ENCODE results near the gene ACTR10.

Gene ACTR10

DNA sequence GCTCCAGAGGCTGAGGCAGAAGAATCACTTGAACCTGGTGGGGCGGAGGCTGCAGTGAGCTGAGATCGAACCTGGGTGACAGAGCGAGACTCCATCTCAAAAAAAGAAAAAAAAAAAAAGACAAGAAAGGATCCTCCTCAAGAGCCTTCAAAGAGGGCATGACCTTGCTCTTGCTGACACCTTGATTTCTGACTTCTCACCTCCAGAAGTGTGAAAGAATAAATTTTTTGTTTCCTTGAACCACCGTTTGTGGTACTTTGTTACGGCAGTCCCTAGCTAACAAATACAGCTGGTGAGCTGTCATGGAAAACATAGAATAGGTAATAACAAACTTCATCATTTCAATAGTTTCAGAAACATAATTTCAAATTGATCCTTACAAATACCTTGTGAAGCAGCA, 1.9 kb upstream of the ACTR10 start:
- Histone ChIP-seq H2AK5ac (ENCODE audit: low read length, severe bottlenecking) (no peak overlapping the region), H3K9me3 (ENCODE audit: control insufficient read depth, low read length) (no peaks in the 10 kb centered on the region), H2BK5ac (ENCODE audit: low read depth, low read length, poor library complexity, severe bottlenecking) (no peak overlapping the region), H2BK12ac (ENCODE audit: low read length in 2 of 2) (no peak overlapping the region), H3K9ac (ENCODE audit: low read length) (no peak overlapping the region), H2AFZ (ENCODE audit: low read depth, low read length) (no peak overlapping the region), H2BK120ac (ENCODE audit: low read depth, low read length) (no peak overlapping the region), H3K4ac (ENCODE audit: low read depth in 1 of 2, low read length in 2 of 2) (no peak overlapping the region), H3K23ac (ENCODE audit: low read length in 2 of 2) (no peak overlapping the region), H3K4me2 (ENCODE audit: low read length, poor library complexity, severe bottlenecking) (no peak overlapping the region), H2BK15ac (ENCODE audit: low read depth, poor library complexity, severe bottlenecking) (no peak overlapping the region), H3K27me3 (ENCODE audit: control insufficient read depth in 1 of 2, insufficient read depth in 1 of 2, low read length in 2 of 2) (peaks cover 0 to under 1% of the 10 kb centered on the region in 2 experiments), H3K79me1 (replicated peaks; ENCODE audit: low read length, poor library complexity, severe bottlenecking) (no peaks in the 10 kb centered on the region), H3K36me3 (ENCODE audit: control insufficient read depth in 1 of 2, insufficient read depth in 2 of 2, low read depth in 1 of 2, low read length in 2 of 2) (peaks cover 0 to 4% of the 10 kb centered on the region in 2 experiments), H3K14ac (ENCODE audit: low read length in 2 of 2) (no peak overlapping the region), H4K8ac (ENCODE audit: low read length) (no peak overlapping the region), H4K91ac (ENCODE audit: low read length) (no peak overlapping the region), H3K4me3 (ENCODE audit: insufficient read depth in 1 of 2, low read depth in 1 of 2, low read length in 2 of 2) (no peak overlapping the region), H3K27ac (ENCODE audit: low read length, poor library complexity, severe bottlenecking) (no peak overlapping the region), H3K4me1 (ENCODE audit: control insufficient read depth, insufficient read depth, low read depth, low read length) (peaks cover 3% of the 10 kb centered on the region), H3K18ac (ENCODE audit: low read depth in 1 of 2, low read length in 2 of 2) (no peak overlapping the region)
- no peak for DNase-seq
- WGBS = 93% methylated on average over 3 of the region's 5 CpGs

DNA sequence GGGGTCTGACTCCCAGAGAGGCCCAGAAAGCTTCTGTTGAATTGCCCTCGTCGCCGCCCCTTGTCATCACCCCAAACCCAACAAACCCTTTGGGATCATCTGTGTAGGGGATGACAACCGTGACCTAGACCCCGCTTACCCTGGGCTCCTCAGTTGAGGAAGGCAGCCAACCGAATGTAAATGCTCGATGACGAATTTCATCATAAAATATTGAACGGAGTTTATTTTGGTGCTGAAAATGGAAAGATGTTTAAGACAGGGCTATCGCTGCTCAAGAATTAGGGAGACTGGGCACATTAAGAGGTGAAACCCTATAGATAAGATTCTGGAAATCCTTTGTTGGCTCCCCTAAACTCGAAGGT, 512 bp downstream of the ACTR10 start:
- H3K23ac ChIP-seq (ENCODE audit: low read length in 2 of 2) = peak overlapping the region in 1 of 2 experiments; percentile 59
- no peak overlapping the region for H2AK5ac ChIP-seq (ENCODE audit: low read length, severe bottlenecking)
- H3K27ac ChIP-seq (ENCODE audit: low read length, poor library complexity, severe bottlenecking) = peak overlapping the region; percentile 94
- no peaks in the 10 kb centered on the region for H3K9me3 ChIP-seq (ENCODE audit: control insufficient read depth, low read length)
- peaks cover 3% of the 10 kb centered on the region for H3K79me1 ChIP-seq (replicated peaks; ENCODE audit: low read length, poor library complexity, severe bottlenecking)
- H3K27me3 ChIP-seq (ENCODE audit: control insufficient read depth in 1 of 2, insufficient read depth in 1 of 2, low read length in 2 of 2) = no peaks in the 10 kb centered on the region
- H3K9ac ChIP-seq (ENCODE audit: low read length) = peak overlapping the region; percentile 98
- no peak for DNase-seq
- peak overlapping the region; percentile 94 to 96 for H3K4me3 ChIP-seq (ENCODE audit: insufficient read depth in 1 of 2, low read depth in 1 of 2, low read length in 2 of 2)
- H2BK12ac ChIP-seq (ENCODE audit: low read length in 2 of 2) = no peak overlapping the region
- H4K91ac ChIP-seq (ENCODE audit: low read length) = no peak overlapping the region
- no peak overlapping the region for H2BK120ac ChIP-seq (ENCODE audit: low read depth, low read length)
- H3K36me3 ChIP-seq (ENCODE audit: control insufficient read depth in 1 of 2, insufficient read depth in 2 of 2, low read depth in 1 of 2, low read length in 2 of 2) = peaks cover 4 to 20% of the 10 kb centered on the region in 2 experiments
- no peak overlapping the region for H2BK15ac ChIP-seq (ENCODE audit: low read depth, poor library complexity, severe bottlenecking)
- no peak overlapping the region for H2BK5ac ChIP-seq (ENCODE audit: low read depth, low read length, poor library complexity, severe bottlenecking)
- H3K14ac ChIP-seq (ENCODE audit: low read length in 2 of 2) = no peak overlapping the region
- H2AFZ ChIP-seq (ENCODE audit: low read depth, low read length) = peak overlapping the region; percentile 91
- peak overlapping the region in 1 of 2 experiments; percentile 98 for H3K4ac ChIP-seq (ENCODE audit: low read depth in 1 of 2, low read length in 2 of 2)
- peaks cover 3% of the 10 kb centered on the region for H3K4me1 ChIP-seq (ENCODE audit: control insufficient read depth, insufficient read depth, low read depth, low read length)
- H3K4me2 ChIP-seq (ENCODE audit: low read length, poor library complexity, severe bottlenecking) = peak overlapping the region; percentile 37
- 3% methylated on average over 10 of the region's 11 CpGs for WGBS
- H3K18ac ChIP-seq (ENCODE audit: low read depth in 1 of 2, low read length in 2 of 2) = peak overlapping the region; percentile 92 to 99
- peak overlapping the region; percentile 74 for H4K8ac ChIP-seq (ENCODE audit: low read length)

DNA sequence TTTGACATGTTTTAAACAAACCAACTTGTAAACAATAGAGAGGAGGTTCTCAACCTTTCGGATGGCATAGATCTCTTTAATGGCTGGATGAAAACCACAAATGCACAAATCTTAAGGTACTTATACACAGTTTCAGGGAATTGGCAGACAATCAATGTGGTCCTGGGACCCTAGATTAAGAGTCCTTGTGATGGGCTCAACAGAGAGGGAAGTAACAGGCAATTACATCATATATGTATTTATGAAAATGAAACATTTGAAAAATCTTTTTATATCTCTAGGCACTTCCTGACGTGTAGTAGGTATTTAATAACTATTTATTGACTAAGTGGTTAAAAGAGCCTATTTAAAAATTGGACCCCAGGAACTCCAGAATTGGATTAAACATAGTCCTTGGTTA, 897 bp downstream of the ACTR10 start:
- peaks cover 6 to 22% of the 10 kb centered on the region in 2 experiments for H3K36me3 ChIP-seq (ENCODE audit: control insufficient read depth in 1 of 2, insufficient read depth in 2 of 2, low read depth in 1 of 2, low read length in 2 of 2)
- H3K27me3 ChIP-seq (ENCODE audit: control insufficient read depth in 1 of 2, insufficient read depth in 1 of 2, low read length in 2 of 2) = no peaks in the 10 kb centered on the region
- H3K4me3 ChIP-seq (ENCODE audit: insufficient read depth in 1 of 2, low read depth in 1 of 2, low read length in 2 of 2) = peak overlapping the region; percentile 94 to 96
- no peak overlapping the region for H2AK5ac ChIP-seq (ENCODE audit: low read length, severe bottlenecking)
- H2BK12ac ChIP-seq (ENCODE audit: low read length in 2 of 2) = no peak overlapping the region
- H3K4ac ChIP-seq (ENCODE audit: low read depth in 1 of 2, low read length in 2 of 2) = no peak overlapping the region
- no peak overlapping the region for H2BK15ac ChIP-seq (ENCODE audit: low read depth, poor library complexity, severe bottlenecking)
- no peak overlapping the region for H2BK120ac ChIP-seq (ENCODE audit: low read depth, low read length)
- H3K4me2 ChIP-seq (ENCODE audit: low read length, poor library complexity, severe bottlenecking) = peak overlapping the region; percentile 37
- no peak overlapping the region for H2BK5ac ChIP-seq (ENCODE audit: low read depth, low read length, poor library complexity, severe bottlenecking)
- H4K91ac ChIP-seq (ENCODE audit: low read length) = no peak overlapping the region
- peaks cover 3% of the 10 kb centered on the region for H3K4me1 ChIP-seq (ENCODE audit: control insufficient read depth, insufficient read depth, low read depth, low read length)
- no peak overlapping the region for H3K14ac ChIP-seq (ENCODE audit: low read length in 2 of 2)
- peak overlapping the region; percentile 98 for H3K9ac ChIP-seq (ENCODE audit: low read length)
- H3K27ac ChIP-seq (ENCODE audit: low read length, poor library complexity, severe bottlenecking) = no peak overlapping the region
- H3K9me3 ChIP-seq (ENCODE audit: control insufficient read depth, low read length) = no peaks in the 10 kb centered on the region
- H2AFZ ChIP-seq (ENCODE audit: low read depth, low read length) = no peak overlapping the region
- 43% methylated on average over 1 of the region's 2 CpGs for WGBS
- DNase-seq = peak; percentile 1
- no peak overlapping the region for H4K8ac ChIP-seq (ENCODE audit: low read length)
- peaks cover 3% of the 10 kb centered on the region for H3K79me1 ChIP-seq (replicated peaks; ENCODE audit: low read length, poor library complexity, severe bottlenecking)
- H3K23ac ChIP-seq (ENCODE audit: low read length in 2 of 2) = no peak overlapping the region
- no peak overlapping the region for H3K18ac ChIP-seq (ENCODE audit: low read depth in 1 of 2, low read length in 2 of 2)

DNA sequence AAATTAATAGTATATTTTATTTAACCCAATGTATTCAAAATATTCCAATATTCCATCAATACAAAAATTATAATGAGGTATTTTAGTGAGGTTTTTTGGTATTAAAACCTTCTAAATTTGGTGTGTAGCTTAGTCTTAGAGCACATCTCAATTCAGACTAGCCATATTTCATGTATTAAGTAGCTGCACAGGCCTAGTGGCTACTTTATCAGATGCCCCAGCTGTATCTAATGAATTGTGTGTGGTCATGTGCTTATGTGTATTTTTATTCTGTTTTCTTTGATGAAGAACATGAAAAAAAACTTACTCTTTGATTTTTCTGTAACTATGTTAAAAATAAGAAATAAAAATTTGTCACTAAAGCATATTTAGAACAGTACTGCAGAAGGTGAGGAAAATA, 13.2 kb downstream of the ACTR10 start:
- Histone ChIP-seq H3K79me1 (replicated peaks; ENCODE audit: low read length, poor library complexity, severe bottlenecking) (peaks cover 4% of the 10 kb centered on the region), H2BK15ac (ENCODE audit: low read depth, poor library complexity, severe bottlenecking) (no peak overlapping the region), H2AFZ (ENCODE audit: low read depth, low read length) (no peak overlapping the region)

More for the DNA sequence above, 13.2 kb downstream of the ACTR10 start:
- Histone ChIP-seq H3K9ac (ENCODE audit: low read length) (no peak overlapping the region), H4K91ac (ENCODE audit: low read length) (no peak overlapping the region), H3K36me3 (ENCODE audit: control insufficient read depth in 1 of 2, insufficient read depth in 2 of 2, low read depth in 1 of 2, low read length in 2 of 2) (peaks cover 15 to 90% of the 10 kb centered on the region in 2 experiments), H3K4me3 (ENCODE audit: insufficient read depth in 1 of 2, low read depth in 1 of 2, low read length in 2 of 2) (no peak overlapping the region), H3K27me3 (ENCODE audit: control insufficient read depth in 1 of 2, insufficient read depth in 1 of 2, low read length in 2 of 2) (no peaks in the 10 kb centered on the region), H3K4me1 (ENCODE audit: control insufficient read depth, insufficient read depth, low read depth, low read length) (peaks cover 3% of the 10 kb centered on the region), H2BK12ac (ENCODE audit: low read length in 2 of 2) (no peak overlapping the region), H2BK120ac (ENCODE audit: low read depth, low read length) (no peak overlapping the region), H3K14ac (ENCODE audit: low read length in 2 of 2) (no peak overlapping the region), H2AK5ac (ENCODE audit: low read length, severe bottlenecking) (no peak overlapping the region), H3K9me3 (ENCODE audit: control insufficient read depth, low read length) (no peaks in the 10 kb centered on the region), H2BK5ac (ENCODE audit: low read depth, low read length, poor library complexity, severe bottlenecking) (no peak overlapping the region), H4K8ac (ENCODE audit: low read length) (no peak overlapping the region), H3K4me2 (ENCODE audit: low read length, poor library complexity, severe bottlenecking) (no peak overlapping the region), H3K18ac (ENCODE audit: low read depth in 1 of 2, low read length in 2 of 2) (no peak overlapping the region), H3K23ac (ENCODE audit: low read length in 2 of 2) (no peak overlapping the region), H3K27ac (ENCODE audit: low read length, poor library complexity, severe bottlenecking) (no peak overlapping the region), H3K4ac (ENCODE audit: low read depth in 1 of 2, low read length in 2 of 2) (no peak overlapping the region)
- no peak for DNase-seq
